DOHH2 (cell line): ENCODE data around the gene NBPF26.
"Not testable (repeated sequence)": the region's sequence is repeated elsewhere in the genome, so short reads cannot be mapped to it uniquely, and the experiment has no call there.

Experiments used
- EZH2phosphoT487 ChIP-seq: fragments of 200-600 bp; sonication (generic); IDR thresholded peaks from 2 replicates; pipeline ENCODE4 v1.6.1; 2017; ENCODE audit warnings: borderline replicate concordance, mild to moderate bottlenecking, antibody characterized with exemption, low read length, moderate library complexity, mixed read lengths
- TF ChIP-seq, protein P1 (sequence below): fragments of 200-600 bp; sonication (generic); IDR thresholded peaks from one replicate; pipeline ENCODE4 v1.5.1; 2014; ENCODE audit warnings: antibody characterized with exemption, mild to moderate bottlenecking, low read depth, low read length; ENCODE audit not compliant: poor library complexity, severe bottlenecking

DNA sequence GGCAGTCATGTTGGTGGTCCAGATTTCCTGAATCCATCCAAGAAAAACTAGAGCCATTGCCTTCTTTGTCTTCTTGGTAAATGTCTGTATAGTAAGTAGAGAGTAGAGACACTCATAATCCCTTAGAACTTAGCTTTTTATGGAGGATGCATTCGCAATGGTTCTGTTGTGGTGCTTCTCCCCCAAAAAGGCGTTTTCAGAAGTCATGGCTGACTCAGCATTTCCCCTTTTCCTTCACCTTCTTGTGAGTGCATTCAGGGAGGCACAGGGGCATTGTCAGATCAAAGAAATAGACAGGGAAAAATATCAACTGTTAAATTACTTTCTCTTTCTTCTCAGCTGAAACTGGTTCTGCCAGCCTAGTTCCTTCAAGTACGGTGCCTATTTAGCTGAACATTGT is 45.3 kb downstream of the NBPF26 start:
- TF ChIP-seq, protein P1, sequence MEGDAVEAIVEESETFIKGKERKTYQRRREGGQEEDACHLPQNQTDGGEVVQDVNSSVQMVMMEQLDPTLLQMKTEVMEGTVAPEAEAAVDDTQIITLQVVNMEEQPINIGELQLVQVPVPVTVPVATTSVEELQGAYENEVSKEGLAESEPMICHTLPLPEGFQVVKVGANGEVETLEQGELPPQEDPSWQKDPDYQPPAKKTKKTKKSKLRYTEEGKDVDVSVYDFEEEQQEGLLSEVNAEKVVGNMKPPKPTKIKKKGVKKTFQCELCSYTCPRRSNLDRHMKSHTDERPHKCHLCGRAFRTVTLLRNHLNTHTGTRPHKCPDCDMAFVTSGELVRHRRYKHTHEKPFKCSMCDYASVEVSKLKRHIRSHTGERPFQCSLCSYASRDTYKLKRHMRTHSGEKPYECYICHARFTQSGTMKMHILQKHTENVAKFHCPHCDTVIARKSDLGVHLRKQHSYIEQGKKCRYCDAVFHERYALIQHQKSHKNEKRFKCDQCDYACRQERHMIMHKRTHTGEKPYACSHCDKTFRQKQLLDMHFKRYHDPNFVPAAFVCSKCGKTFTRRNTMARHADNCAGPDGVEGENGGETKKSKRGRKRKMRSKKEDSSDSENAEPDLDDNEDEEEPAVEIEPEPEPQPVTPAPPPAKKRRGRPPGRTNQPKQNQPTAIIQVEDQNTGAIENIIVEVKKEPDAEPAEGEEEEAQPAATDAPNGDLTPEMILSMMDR = not testable (repeated sequence)
- TF ChIP-seq EZH2phosphoT487 = not testable (repeated sequence)
